Putamen (tissue), 1 donor: ENCODE data around the gene MPV17L2.
"Not testable (repeated sequence)": the region's sequence is repeated elsewhere in the genome, so short reads cannot be mapped to it uniquely, and the experiment has no call there.

Experiments
- DNase-seq: peaks from one replicate; pipeline ENCODE4 v3.0.0-alpha.2; 2016; ENCODE audit warnings: low spot score

Gene MPV17L2

GRCh38 chr19:18193388-18194180, 566 bp downstream of the MPV17L2 start:
- DNase-seq, result no peak

- DNase-seq, result no peak
Observed at GRCh38 chr19:18194181-18194530, 1.1 kb downstream of the MPV17L2 start.

DNA sequence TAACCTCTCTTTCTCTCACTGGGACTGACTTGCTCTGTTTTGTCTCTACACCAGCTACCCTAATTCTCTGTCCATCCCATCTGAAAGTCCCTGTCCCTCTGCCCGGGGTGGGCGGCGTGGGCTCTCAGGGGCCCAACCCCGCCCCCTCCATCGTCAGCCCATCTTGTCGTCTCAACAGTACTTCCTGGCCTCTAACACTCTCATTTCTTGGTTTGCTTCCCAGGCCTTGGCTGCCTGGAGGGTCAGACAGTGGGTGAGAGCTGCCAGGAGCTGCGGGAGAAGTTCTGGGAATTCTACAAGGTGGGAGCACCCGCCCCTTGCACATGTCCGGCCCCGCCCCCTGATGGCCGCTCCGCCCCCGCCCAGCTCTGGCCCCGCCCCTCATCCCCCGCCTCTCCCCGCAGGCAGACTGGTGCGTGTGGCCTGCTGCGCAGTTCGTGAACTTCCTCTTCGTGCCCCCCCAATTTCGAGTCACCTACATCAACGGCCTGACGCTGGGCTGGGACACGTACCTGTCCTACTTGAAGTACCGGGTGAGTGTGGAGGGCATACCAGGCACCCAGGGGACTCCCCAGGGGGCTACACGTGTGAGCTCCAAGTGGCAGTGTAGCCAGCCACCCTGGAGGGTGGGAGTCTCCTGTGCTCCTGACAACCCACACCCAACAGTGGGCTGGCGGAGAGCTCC, 1.7 kb downstream of the MPV17L2 start:
- no peak for DNase-seq

GRCh38 chr19:18196511-18196845, 3.5 kb downstream of the MPV17L2 start:
- no peak for DNase-seq

GRCh38 chr19:18197306-18197705, 4.3 kb downstream of the MPV17L2 start:
- no peak for DNase-seq

DNA sequence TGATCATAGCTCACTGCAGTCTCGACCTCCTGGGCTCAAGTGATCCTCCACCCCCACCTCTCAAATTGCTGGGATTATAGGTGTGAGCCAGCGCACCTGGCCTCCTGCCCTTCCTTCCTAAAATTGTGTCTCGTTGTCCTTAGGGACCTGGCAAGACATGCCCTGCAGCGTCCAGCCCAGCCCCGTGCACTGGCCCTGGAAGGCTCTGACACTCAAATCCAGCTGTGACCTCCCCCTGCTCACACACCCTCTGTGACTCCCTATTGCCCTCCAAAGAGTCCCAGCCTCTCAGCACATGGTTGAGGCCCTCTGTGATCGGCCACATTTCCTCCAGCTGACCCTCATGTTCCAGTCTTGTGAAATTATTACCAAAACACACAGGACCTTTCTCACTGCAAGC, 4.9 kb downstream of the MPV17L2 start:
- DNase-seq, result no peak

DNA sequence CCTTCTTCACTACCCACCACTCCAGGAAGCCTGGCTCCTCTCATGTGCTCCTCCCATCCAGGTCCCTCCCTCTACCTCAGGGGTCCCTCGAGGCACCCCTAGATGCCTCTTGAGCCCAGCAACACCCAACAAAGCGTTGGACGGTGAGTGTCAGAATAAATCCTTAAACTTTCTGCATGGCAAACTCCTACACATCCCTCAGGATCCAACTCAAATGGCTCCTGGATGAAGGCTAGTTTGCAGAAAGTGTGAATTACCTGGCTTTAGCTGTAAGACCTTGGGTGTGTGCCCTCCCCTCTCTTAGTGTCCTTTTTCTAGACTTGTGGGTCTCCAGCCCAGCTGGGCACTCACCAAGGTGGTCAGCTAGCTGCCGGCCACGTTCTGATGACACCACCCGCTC, 5.4 kb downstream of the MPV17L2 start:
- DNase-seq, result no peak

DNA sequence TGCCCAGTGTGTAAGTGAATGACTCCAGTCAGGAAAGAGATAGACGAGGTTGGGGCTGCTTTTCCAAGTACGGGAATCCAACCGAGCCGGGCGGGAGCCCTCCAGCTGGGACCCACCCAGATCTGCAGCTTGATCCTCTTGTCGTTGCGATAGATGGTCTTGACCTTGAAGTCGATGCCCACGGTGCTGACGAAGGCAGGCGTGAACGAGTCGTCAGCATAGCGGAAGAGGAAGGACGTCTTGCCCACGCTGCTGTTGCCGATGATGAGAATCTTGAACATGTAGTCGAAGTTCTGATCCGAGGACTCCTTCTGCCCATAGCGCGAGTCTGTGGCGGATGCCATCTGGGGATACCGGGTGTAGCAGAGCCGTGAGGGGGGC, 9.4 kb downstream of the MPV17L2 start:
- no peak for DNase-seq

DNA sequence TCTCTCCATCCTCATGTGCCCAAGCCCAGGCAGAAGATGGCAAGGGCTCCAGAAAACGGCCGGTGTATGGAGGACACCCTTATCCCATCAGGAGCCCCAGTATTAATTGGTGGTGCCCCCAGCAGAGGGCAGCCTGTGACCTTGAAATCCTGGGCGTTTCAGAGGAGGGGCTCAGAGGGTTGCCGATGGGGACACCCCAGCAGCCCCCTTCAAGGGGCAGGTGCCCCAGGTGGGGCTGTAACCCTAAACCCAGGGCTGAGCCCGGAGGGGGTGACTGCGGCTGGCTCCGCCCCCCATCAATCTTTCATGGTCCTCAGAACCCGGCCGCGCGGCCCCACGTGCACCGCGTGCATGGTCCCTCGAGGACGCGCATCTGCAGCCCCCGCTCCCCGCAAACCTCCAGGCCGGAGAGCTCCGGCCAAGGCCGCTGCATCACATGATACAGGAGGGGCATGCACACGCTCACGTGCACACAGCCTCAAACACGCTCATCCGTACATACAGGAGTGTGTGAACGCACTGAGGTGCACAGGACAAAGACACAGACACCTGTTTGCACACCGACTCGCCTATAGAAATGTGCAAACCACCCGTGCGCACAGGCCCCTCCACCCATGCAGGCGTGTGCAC, 9.9 kb downstream of the MPV17L2 start:
- no peak for DNase-seq

DNA sequence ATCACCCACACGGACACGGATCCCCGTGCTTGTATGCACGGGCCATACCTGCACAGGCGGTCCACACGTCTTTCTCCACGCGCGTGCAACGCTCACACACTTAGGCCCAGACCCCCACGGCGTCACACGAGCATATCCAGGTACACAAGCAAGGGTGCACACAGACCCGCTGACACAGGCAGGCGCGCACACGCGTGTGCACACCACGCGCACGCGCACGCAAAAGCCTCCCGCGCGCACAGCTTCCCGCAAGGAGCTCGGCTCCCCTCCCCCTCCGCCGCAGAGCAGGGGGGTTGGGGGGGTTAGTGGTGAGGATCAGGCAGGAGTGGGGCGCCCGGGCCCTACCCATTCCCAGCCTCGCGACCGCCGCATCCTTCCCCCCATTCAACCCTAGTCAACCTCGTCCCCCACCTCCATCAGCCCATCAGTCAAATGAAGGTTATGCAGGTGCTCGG, 10.4 kb downstream of the MPV17L2 start:
- DNase-seq, result peak; percentile 70

GRCh38 chr19:18203863-18204393, 10.9 kb downstream of the MPV17L2 start, which contains the start of gene RAB3A:
Gene RAB3A, minus strand, starts transcription at chr19:18204042. Its CDS starts 1,302 bp downstream, at chr19:18202740.
- peak; percentile 100 for DNase-seq

DNA sequence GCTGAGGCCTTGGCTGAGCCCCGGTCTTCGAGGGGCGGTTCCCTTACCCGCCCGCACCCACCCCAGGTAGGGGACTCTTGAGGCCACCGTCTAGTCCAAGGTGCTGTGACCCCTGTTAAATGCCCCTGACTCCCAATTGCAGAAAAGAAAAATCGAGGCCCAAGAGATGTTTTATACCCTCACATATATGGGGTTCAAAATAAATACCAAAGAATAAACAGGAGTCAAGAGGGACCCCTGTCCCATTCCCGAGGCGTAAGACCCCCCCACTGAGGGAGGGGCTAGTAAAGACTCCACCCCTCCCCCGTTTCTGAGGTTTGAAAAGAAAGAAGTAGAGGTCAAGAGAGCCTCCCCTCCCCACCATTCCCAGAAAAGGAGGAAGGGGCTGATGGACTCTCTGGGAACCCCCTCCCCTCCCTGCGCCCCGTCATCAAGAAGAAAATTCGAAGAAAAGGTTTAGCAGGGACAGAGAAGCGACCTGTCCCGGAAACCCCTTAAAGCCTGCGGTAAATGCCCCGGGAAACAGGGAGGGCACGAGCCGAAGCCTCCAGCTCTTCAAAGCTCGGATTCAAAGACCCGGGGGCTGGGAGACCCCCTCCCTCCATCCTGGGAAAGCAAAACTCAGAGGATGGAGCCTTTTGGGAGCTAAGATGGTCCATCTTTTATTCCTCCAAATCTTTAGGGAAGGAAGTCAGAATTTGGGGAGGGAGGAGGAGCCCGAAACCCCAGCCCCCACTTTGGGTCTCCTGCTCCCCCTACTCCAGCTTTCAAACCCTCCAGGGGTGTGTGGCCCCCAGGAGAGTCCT, 11.6 kb downstream of the MPV17L2 start:
- no peak for DNase-seq

DNA sequence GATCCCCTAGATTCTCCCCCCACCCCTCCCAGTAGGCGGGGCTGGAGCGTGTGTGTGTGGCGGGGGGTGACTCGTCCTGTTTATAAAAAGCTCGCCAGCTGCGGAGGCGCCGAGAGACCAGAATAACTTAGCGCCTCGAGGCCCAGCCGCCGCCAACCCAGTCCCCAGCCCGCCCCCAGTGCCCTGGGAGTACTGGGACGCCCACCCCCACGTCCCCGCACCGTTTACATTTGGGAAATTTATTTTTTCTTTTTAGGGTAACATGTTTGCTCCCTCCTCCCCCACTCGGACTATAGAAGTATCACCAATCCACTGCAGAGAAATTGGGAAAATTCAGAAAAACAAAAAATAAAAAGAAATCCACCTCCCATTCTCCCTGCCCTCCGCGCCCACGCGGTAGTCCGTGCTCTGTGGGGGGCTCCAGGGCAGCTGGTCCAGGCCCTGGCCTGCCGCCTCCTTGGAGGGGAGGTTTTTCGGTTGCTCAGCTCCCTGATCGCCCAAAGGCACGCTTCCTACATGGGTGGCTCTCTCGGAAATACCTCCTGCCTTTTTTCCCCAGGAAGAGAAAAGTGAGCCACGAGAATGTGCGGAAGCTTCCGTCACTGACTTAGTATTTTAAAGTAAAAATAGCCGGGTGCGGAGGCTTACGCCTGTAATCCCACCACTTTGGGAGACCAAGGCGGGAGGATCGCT, 12.3 kb downstream of the MPV17L2 start:
- DNase-seq, result peak; percentile 58

DNA sequence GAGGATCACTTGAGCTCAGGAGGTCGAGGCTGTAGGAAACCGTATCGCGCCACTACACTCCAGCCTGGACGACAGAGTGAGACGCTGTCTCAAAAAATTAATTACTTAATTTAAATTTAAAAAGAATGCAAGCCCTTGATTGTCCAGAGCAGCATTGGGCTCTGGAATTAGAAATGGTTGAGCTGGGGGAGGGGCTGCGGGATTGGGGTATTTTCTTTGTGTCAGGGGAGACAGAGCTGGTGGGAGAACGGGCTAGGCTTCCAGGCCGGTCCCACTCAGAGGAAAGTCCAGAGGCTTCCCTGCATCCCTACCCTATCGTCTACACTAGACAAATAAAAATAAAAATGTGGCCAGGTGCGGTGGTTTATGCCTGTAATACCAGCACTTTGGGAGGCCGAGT, 13.0 kb downstream of the MPV17L2 start:
- no peak for DNase-seq

GRCh38 chr19:18208098-18208951, 15.3 kb downstream of the MPV17L2 start:
- no peak for DNase-seq

DNA sequence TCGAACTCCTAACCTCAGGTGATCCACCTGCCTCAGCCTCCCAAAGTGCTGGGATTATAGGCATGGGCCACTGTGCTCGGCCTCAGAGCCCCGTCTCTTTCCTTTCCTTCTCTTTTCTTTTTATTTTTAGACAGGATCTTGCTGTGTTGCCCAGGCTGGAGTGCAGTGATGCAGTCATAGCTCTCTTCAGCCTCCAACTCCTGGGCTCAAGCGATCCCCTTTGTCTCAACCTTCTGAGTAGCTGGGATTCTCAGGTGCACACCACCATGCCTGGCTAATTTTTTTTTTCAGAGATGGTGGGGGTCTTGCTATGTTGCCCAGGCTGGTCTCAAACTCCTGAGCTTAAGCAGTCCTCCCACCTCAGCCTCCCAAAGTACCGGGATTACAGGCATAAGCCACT, 16.9 kb downstream of the MPV17L2 start:
- DNase-seq, result not testable (repeated sequence)

GRCh38 chr19:18211683-18212082, 18.7 kb downstream of the MPV17L2 start:
- DNase-seq, result no peak

DNA sequence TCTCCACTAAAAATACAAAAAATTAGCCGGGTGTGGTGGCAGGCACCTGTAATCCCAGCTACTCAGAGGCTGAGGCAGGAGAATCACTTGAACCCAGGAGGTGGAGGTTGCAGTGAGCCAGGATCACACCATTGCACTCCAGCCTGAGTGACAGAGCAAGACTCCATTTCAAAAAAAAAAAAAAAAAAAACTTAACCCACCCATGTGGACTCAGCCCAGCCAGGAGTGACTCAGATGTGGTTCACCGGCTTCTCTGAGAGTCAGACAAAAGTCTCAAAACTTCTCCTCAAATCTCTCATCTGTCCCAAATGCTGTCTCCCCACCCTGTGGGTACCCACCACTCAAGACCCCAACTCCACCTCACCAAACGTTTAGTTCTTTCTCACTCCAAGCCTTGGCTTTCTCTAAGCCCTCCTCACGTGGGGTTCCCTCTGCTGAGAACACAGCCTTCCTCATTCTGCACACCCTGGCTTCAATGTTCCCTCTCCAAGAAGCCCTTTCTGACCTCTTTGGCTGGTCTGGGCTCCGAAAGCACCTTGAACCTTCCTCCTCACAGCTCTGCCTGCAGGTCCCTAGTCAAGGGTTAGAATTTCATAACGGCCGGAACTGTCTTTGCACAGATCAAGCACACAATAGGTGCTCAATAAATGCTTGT, 21.9 kb downstream of the MPV17L2 start:
- no peak for DNase-seq

GRCh38 chr19:18216789-18217188, 23.8 kb downstream of the MPV17L2 start:
- DNase-seq, result no peak

DNA sequence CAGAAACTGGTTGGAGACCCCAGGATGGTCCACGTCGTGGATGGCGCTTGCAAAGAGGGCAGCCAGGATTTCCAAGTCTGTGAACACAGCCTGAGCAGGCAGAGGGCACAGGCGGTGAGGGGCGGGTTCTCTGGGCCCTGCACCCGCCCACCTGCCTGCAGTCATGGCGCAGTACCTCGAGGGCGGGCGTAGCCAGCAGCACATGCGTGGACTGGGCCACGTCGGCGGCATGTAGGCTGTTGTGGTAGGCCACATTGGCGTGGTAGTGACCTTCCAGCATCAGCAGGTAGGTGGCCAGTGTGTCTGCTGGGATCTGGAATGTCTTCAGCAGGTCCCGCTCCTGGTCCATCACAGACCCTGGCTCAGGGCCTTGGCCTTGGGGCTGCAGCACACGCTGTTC, 25.1 kb downstream of the MPV17L2 start:
- DNase-seq, result no peak
